ENCODE results near the gene MEIOB.

The MEIOB gene

DNA sequence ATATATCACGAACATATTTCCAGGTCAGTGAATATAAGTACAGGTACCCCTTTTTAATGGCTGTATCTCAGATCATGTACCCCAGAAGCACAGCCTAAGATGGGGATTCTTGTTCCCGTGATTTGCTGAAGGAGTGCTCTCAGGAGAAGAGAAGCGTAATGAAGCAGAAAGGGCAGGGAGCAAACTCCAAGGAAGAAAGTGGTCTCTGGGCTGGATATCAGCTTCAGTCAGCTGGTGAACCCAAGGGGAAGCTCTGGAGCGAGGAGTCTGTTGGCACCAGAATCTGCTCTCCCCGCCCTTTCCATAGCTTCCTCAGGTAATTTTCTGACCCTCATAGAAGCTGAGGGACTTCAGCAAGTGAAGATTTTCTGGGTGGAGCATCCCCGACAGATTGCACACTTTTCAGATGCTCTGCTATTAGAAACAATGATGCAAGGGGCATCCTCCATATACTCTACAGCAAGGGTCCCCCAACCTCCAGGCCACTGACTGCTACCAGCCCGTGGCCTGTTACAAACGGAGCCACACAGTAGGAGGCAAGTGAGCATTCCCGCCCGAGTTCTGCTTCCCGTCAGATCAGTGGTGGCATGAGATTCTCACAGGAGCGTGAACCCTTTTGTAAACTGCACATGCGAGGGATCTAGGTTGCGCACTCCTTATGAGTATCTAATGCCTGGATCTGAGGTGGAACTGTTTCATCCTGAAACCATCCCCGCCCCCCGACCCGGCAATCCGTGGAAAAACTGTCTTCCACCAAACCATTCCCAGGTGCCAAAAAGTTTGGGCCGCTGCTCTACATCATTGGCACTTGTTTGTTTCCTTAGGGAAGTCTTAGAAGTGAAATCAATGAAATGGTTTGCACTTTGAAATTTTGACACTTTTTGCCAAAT lies 40.5 kb downstream of the MEIOB start:
- DNase-seq (ENCODE audit: low read depth in 2 of 2): no peak

DNA sequence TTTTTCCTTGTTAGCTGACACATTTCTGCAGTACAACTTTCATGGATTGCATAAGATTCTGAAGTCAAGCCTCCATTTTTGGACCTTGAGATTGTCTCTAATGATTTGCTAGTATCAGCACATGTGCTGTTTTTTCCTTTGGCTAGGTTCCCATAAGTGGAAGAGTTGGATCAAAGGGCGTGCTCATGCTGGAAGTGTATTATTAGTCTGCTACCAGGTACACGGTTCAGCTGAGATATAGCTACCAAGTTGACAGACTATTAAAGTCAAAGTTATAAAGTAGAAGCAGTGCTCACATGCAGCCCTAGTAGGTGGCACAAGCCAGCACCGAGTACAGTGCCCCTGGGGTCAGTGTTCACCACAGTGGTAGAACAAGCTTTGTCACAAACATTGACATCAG lies 41.8 kb downstream of the MEIOB start:
- DNase-seq (ENCODE audit: low read depth in 2 of 2): no peak

DNA sequence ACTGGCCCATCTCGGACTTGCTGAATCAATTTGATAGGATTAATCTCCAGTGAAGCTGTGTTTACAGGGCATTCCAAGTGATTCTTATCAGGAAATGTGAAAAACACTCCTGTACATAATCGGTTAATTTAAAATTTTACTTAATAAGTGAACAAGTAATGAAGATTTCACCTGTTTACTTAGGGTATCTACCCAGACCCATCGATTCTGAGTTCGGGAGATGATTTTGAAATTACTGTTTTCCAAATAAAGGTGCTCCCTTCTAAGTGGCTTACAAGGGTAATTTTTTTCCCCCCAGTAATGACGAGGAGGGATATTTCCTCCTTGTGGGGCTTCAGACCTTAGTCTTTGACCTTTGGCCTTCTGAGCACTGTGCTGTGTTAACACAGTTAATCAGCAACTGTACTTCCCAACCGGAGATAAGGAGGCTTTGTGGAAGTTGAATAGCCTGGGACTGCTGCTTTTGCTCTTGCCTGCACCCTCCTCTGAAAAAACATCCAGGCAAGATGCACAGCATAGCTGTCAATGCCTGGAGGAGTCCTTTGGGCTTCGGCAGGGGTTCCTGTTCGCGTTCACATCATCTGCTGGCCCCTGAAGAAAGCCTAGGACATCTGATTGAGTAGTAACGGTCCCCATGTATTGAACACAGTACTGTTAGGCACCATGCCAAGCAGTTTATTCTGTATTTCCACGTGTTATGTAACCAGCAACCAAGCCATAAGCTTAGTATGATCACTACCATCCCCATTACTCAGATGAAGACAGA lies 43.1 kb downstream of the MEIOB start:
- DNase-seq (ENCODE audit: low read depth in 2 of 2): no peak

DNA sequence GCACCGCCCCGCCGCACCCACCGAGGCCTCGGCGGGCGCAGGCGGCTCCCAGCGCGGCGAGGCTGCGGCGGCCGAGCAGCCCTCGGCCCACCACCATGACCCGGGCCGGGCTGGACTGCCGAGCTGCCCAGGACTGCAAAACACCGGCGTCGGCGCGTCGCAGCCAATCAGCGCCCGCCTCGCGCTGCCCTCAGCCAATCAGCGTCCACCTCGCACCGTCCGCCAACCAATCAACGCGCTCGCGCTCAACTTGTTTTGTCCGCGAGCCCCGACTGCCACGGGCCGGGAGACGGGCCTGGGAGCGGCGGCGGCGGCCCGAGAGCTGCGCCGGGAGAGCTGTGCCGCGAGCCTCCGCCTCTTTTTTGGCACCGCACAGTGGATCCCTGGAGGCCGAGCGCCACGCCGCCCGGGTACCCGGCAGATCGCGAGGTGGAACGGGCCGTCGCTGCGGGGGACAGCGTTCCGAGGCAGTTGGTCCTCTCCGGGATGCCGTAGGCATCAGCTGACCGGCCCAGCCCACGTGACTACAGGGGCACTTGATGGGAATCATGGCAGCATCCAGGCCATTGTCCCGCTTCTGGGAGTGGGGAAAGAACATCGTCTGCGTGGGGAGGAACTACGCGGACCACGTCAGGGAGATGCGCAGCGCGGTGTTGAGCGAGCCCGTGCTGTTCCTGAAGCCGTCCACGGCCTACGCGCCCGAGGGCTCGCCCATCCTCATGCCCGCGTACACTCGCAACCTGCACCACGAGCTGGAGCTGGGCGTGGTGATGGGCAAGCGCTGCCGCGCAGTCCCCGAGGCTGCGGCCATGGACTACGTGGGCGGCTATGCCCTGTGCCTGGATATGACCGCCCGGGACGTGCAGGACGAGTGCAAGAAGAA lies 45.0 kb downstream of the MEIOB start, which contains the start of the genes FAHD1 and HAGH:
FAHD1 (plus strand) TSS at position 516 of the 883 bp plus-strand sequence; CDS start at position 549, 33 bp downstream.
HAGH (minus strand) TSS at position 135 of the 883 bp plus-strand sequence; CDS start at position 97, 38 bp downstream.
- peak; percentile 82 to 83 for DNase-seq (ENCODE audit: low read depth in 2 of 2)

DNA sequence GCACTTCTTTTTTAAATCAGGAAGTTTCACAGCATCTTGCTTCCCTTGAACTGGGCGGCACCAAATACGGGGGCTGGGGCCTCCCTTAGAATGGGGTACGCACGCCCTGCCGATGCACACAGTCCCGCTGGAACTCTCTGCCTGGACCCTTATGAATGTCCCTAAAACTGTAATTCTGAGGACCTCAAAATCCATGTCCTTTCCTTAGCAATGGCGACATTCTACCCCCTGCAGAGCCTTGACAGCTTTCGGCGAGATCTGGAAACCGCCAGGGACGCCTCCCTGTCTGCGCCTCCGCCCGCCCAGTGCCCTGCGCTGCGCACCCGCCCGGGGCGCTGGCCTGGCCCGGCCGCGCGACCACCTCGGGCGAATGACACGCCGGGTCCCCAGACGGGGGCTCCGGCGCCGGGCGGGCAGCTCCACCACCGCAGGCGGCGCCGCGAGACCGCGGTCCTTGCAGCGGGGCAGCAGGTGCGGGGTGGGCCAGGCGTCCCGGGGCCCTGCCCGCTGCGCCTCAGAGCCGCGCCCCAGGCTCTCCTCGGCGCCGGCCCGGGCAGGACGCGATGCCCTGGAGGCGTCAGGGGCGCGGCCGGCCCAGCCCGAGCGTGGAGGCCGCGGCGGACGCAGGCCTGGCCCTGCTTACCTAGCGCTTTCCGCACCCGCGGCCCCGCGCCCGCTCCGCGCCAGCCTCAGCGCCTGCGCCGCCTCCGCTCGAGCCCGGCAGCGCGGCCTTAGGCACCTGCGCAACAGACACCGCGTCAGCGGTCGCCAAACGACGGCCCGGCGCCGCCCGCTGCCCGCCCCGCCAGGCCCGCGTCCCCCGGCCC lies 45.9 kb downstream of the MEIOB start:
- DNase-seq (ENCODE audit: low read depth in 2 of 2): peak; percentile 36 to 49

DNA sequence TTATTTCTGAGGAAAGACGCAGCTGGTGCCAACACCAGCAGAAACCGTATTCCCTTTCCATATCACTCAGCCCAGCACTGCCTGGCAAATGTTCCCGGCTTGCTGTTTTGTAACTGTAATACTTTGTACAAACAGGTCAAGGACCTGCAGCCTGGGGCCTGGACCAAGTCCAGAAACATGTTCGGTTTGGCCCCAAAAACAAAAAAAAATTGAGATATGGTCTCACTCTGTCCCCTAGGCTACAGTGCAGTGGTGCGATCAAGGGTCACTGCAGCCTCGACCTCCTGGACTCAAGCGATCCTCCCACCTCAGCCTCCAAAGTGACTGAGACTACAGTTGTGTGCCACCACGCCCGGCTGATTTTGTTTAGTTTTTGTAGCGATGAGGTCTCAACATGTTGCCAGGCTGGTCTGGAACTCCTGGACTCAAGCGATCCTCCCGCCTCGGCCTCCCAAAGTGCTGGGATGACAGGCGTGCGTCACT lies 46.5 kb downstream of the MEIOB start:
- DNase-seq (ENCODE audit: low read depth in 2 of 2): no peak

DNA sequence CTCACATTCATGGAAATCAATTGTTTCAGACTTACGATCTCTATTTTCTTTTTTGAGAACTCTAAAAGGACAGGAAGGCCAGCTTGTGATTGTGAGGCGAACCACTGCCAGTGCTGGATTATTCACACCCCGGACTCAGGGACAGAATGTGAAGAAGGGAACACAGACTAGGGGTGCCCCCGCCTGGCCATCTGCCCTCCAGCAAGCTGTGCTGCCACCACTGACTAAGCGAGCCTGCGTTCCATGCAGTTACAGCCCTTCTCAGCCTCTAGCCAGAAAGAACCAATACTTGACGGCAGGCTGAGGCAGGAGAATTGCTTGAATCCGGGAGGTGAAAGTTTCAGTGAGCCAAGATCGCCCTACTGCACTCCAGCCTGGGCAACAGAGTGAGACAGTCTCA lies 48.1 kb downstream of the MEIOB start:
- no peak for DNase-seq (ENCODE audit: low read depth in 2 of 2)

DNA sequence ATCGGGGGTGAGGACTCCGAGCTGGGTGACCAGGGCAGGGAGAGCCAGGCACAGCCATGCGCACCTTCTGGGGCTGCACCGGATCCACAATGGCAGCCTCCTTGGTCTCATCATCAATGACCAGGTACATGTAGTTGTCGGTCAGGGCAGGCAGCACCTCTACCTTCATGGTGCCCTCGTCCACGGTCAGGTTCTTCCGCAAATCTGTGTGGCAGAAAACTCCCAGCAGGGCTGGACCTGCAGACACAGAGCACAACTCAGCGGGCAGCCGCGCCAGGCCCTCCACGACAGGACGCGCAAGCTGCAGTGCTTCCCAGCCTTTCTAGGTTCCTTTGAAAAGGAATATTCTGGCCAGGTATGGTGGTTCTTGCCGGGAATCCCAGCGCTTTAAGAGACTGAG lies 49.2 kb downstream of the MEIOB start:
- DNase-seq (ENCODE audit: low read depth in 2 of 2): no peak

DNA sequence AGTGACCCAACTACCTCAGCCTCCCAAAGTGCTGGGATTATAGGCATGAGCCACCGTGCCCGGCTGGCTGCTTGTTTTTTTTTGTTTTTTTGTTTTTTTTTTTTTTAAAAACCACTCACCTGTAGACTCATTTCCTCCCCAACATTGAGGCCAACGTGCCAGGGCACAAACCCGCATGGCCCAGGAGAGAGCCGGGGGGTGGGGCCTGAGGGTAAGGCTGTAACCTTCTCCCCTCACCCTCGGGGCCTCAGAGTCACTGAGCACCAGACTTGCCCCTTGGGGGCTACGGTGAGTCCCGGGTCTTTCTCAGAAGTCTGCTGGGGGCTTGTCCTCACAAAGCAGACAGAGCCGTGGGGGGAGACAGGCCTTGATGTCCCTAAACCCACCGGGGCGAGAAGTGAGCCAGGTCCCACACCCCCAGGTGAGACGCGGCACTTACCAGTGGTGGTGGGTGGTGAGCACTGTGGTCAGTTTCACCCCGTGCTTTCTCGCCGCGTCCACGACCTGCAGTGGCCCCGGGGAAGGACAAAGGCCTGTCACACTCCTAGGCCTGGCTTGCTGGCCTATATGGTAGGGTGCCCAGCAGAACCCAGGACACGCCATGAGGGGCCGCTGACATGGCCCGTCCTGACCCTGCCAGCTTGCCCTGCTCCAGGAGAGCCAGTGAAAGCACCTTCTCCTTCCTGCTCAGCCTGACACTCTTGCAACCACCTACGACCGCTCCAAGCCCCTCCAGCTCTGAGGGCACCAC lies 49.9 kb downstream of the MEIOB start:
- no peak for DNase-seq (ENCODE audit: low read depth in 2 of 2)

DNA sequence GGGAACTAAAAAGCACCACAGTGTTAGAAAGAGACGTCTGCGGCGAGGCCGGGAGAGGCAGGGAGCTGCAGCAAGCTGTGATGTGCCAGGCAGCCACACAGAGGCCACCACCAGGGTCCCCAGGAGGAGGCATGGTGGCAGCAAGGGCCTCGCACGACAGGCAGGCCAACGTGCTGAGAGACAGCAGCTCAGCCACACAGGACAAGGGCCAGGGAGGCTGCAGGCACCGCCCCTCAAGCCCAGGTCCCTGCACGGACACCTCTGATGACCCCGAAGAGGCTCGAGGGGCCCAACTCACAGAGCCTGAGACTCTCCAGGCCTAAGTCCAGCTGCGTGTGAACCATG lies 51.0 kb downstream of the MEIOB start:
- no peak for DNase-seq (ENCODE audit: low read depth in 2 of 2)

DNA sequence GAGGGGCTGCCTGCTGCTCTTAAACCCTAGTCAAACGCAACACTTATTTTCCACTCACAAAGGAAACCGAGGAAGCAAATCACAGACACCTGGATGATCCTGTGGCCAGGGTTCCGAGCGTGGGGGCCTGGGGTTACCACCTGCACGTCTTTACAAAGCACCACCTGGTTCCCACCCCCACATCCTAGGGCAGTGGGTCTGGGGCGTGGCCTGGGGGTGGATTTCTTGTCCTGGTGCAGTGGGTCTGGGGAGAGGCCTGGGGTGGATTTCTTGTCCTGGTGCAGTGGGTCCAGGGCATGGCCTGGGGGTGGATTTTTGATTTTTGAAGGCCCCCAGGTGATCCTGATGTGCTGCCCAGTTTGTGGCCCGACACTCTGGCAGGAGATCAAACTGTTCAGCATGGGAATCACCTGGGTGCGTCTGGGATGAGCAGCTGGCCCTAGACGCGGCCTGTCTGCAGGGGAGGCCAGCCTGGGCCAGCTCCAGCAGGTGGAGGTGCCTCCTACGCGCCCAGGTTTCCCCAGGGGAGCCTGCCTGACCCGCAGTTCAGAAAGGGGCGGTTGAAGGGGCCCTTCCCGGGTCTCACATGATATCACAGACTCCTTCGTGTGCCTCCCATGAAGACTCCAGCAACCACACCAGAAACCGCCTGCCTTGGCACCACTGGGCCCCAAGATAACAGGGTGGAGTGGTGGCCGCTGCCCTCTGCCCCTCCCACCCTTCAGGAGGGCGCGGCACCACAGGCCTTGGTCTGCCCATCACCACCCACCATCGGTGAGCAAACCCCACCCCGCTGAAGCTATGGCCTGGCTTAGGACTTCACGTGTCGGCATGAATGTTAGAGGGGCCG lies 51.6 kb downstream of the MEIOB start:
- no peak for DNase-seq (ENCODE audit: low read depth in 2 of 2)

DNA sequence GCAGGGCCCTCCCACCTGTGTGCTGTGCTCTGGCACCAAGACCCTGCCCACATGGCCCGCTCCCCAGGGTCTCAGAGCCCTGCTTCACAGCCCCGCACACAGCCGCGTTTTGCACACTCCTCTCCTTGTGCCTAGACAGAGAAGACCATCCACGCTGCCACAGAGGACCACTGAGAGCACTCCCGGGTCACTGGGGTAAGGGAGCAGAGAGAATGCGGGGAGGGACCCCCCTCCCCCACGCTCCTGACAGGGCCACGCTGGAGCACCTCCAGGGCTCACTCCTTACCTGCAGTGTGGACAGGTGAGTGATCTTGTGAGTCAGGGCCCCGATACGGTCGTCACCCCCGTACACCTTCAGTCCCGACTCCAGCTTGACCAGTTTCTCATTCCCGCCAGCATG lies 52.4 kb downstream of the MEIOB start:
- no peak for DNase-seq (ENCODE audit: low read depth in 2 of 2)

DNA sequence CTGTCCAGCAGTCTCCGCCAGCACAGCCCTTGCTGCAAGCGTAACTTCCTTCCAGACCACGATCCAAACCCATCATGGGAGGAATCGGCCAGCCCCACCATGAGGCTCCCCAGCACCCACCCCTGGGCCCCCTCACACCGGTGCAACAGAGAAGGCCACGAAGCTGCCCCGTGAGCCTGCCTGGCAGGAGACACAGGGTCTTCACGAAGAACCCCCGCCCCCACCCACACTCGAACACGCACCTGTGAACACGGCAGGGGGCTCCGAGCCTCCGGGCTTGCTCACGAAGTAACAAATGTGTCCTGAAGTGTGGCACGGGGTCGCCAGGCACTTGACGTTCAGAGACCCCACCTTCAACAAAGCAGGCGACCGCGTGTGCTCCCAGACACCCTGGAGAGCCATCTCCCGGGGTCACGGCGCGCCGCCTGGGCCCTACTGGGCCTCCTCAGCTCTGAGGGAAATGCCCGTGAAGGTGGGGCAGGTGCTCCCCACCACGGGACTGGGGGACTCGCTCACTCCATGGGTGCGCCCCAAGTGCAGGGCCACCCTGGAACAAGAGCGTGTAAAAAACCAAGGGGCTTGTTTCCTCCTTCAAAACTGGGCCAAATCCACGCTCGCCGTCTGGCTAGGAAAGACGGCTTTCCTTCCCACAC lies 53.0 kb downstream of the MEIOB start:
- no peak for DNase-seq (ENCODE audit: low read depth in 2 of 2)

DNA sequence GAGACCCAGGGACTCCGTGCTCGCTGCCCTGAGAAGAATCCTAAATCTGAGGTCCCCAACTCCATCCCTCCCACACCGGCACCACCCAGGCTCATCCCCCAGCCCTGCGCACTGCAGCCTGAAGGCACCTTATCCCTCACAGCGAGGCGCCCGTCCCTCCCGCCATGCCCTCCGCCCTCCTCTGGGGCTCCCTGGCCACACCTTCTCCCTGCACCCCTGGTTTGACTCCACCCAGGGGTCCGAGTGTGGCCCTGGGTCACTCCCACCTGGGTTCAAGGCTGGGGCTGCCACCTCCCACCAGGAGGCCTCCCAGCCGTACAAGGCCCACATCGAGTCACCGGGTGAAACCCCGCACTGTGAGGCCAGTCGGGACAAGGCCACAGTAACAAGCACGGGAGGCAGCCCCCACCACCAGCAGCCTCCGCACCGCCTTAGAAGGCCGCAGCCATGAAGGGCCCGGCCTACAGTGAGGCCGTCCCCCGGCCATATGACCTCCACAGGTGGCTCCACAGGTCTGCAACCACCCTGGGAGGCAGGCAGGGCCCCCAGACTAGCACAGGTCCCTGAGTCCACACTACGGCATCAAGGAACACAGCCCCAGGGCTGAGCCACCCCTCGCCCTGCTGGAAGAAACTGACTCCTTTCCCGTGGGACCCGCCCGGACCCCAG lies 53.6 kb downstream of the MEIOB start:
- no peak for DNase-seq (ENCODE audit: low read depth in 2 of 2)

DNA sequence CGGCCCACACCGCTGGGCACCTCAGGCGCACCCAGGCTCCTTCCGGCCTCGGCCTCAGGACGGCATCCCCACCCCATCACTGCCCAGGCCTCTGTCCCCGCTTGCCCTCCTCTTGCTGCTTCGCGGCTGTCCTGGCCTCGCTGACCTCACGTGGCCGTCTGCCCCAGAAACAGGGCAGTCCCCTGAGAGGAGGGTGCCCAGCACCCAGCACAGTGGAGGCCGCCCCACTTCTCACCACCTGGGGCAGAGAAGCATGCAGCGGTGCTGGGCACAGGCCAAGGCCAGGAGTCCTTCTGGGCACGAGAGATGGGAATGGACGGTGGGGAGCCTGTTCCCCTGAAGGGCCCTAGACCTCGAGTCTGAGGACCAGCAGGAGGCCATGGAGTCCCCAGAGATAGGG lies 54.2 kb downstream of the MEIOB start:
- no peak for DNase-seq (ENCODE audit: low read depth in 2 of 2)

DNA sequence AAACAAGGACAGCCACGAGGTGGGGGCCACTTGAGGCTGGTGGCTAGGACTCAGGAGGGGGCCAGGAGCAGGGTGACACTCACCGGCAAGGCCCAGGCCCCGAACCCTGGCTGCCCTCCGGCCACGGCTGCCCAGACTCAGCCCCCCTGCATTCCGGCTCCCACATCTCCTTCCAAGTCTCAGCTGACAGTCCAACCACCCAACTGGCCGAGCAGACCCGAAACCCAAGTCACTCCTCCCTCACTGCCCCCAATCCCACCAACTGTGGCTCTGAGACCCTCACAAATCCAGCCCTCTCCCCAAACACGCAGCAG lies 54.7 kb downstream of the MEIOB start:
- DNase-seq (ENCODE audit: low read depth in 2 of 2): no peak

DNA sequence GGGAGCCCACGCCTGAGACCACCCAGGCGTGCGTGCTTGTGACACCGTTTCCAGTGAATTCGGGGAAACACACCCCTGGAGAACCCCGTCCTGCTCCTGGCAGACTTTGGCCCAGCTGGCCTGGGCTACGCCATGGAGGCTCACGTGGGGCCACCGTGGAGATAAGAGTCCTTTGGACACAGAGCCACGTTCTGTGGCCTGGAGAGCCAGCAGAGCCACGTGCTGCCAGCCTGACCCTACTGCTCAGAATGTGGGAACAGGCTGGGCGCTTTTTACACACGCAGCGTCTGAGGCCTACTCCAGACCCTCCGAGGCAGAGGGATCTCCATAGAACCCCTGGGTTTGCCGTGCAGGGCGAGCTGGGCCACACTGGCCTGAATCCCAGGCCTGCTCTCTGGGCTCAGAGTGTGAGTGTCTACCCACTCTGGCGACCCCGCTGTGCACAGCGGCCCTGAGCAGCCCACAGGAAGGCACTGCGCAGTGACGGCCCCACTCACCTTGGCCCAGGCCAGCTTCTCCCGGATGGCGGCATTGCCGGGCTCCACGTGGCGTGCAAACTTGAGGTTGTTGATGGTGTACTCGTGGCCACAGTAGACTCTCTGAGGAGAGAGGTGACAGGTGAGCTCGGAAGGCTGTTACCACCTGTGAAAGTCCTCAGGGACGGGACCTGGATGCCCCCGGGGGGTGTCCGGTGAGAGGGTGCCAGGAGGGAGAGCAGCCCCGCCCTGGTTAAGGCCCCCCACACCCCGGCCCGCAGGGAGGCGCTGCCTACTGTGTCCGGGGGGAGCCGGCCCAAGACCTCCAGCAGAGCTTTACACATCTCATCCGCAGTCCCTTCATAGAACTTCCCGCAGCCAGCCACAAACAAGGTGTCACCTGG lies 55.3 kb downstream of the MEIOB start:
- no peak for DNase-seq (ENCODE audit: low read depth in 2 of 2)
